SK-N-SH (cell line): Measurements from ENCODE around the gene SLC17A2. TPM values are rescaled to one million over a fixed set of nuclear protein-coding genes. Genes with fewer than 3 reads are reported as not detected.

Experiments
- CTCF ChIA-PET: fragments of 300-600, 350-600 bp; formaldehyde crosslinking; extraction: SDS; loops from one replicate; lab custom pipeline; 2021; lab: Yijun Ruan, JAX
- POLR2A ChIA-PET: fragments of 350-600 bp; sonication (Branson Sonifier 250); formaldehyde crosslinking; extraction: SDS; loops from one replicate; lab custom pipeline; 2020; ENCODE audit warnings: antibody characterized with exemption, inconsistent platforms; lab: Yijun Ruan, JAX
- DNase-seq: peaks from one replicate; pipeline ENCODE4 v3.0.0; 2012
- H2AFZ ChIP-seq: fragments of 200-600 bp; sonication (generic); 2 replicates; pipeline ENCODE4 v1.8.1; 2016; ENCODE audit warnings: antibody characterized with exemption, mild to moderate bottlenecking, low read depth
- H3F3A ChIP-seq: fragments of 200-600 bp; sonication (generic); replicated peaks from 2 replicates; pipeline ENCODE3; 2016; ENCODE audit warnings: antibody characterized with exemption, mild to moderate bottlenecking; ENCODE audit not compliant: insufficient read depth
- H3K27ac ChIP-seq, 2 experiments: fragments of 200-500 bp in 1 of 2; fragments of 200-600 bp in 1 of 2; sonication (Bioruptor generic) in 1 of 2; sonication (generic), shearing (Covaris generic) in 1 of 2; 2 replicates each; pipeline versions ENCODE4 v1.5.1 to v1.6.1; 2014 to 2016; ENCODE audit warnings: low read depth in 2 of 2, inconsistent platforms in 1 of 2, low read length in 1 of 2, mild to moderate bottlenecking in 1 of 2, mixed read lengths in 1 of 2
- H3K27me3 ChIP-seq: fragments of 200-600 bp; sonication (generic), shearing (Covaris generic); 2 replicates; pipeline ENCODE4 v1.6.1; 2016; ENCODE audit warnings: mixed run types; ENCODE audit not compliant: insufficient read depth
- H3K36me3 ChIP-seq, 2 experiments: fragments of 200-500 bp in 1 of 2; fragments of 200-600 bp in 1 of 2; sonication (Bioruptor generic) in 1 of 2; sonication (generic) in 1 of 2; replicated peaks in 1 of 2; 2 replicates each; pipeline versions ENCODE3 to v1.5.1; 2014 to 2016; ENCODE audit warnings: low read length in 1 of 2, mild to moderate bottlenecking in 1 of 2; ENCODE audit not compliant: insufficient read depth in 2 of 2, control insufficient read depth in 1 of 2
- H3K4me1 ChIP-seq, 2 experiments: fragments of 200-500 bp in 1 of 2; fragments of 200-600 bp in 1 of 2; sonication (Bioruptor generic) in 1 of 2; sonication (generic), shearing (Covaris generic) in 1 of 2; 2 replicates each; pipeline versions ENCODE4 v1.5.1 to v1.6.1; 2014 to 2016; ENCODE audit warnings: low read depth in 1 of 2, low read length in 1 of 2, mixed run types in 1 of 2; ENCODE audit not compliant: insufficient read depth in 2 of 2, control insufficient read depth in 1 of 2
- H3K4me2 ChIP-seq: fragments of 200-600 bp; sonication (generic), shearing (Covaris generic); 2 replicates; pipeline ENCODE4 v1.6.1; 2017; ENCODE audit warnings: mixed run types
- H3K4me3 ChIP-seq, 2 experiments: fragments of 200-500 bp in 1 of 2; fragments of 200-600 bp in 1 of 2; sonication (Bioruptor generic) in 1 of 2; sonication (generic), shearing (Covaris generic) in 1 of 2; 2 replicates each; pipeline versions ENCODE4 v1.5.1 to v1.8.1; 2014 to 2016; ENCODE audit warnings: low read depth in 2 of 2, inconsistent platforms in 1 of 2, low read length in 1 of 2, mild to moderate bottlenecking in 1 of 2, mixed read lengths in 1 of 2, moderate library complexity in 1 of 2
- H3K79me2 ChIP-seq: fragments of 200-600 bp; sonication (generic); 2 replicates; pipeline ENCODE4 v1.8.1; 2017; ENCODE audit warnings: mild to moderate bottlenecking; ENCODE audit not compliant: insufficient read depth
- H3K9ac ChIP-seq: fragments of 200-600 bp; sonication (generic); 2 replicates; pipeline ENCODE4 v1.6.1; 2017; ENCODE audit warnings: mixed run types
- H3K9me2 ChIP-seq: fragments of 200-600 bp; sonication (generic); 2 replicates; pipeline ENCODE4 v1.6.1; 2017; ENCODE audit warnings: mixed run types
- H3K9me3 ChIP-seq: fragments of 200-600 bp; sonication (generic); 2 replicates; pipeline ENCODE4 v1.6.1; 2017; ENCODE audit warnings: mixed run types, mild to moderate bottlenecking, moderate library complexity
- H4K20me1 ChIP-seq: fragments of 200-600 bp; sonication (generic); 2 replicates; pipeline ENCODE4 v1.6.1; 2017; ENCODE audit warnings: mild to moderate bottlenecking, mixed run types; ENCODE audit not compliant: insufficient read depth
- ELF1 ChIP-seq: IDR thresholded peaks from 2 replicates; pipeline ENCODE4 v1.4.0; 2012
- EP300 ChIP-seq, 2 experiments: IDR thresholded peaks; 2 replicates each; pipeline versions ENCODE4 v1.4.0 to v1.6.1; 2012; ENCODE audit warnings: borderline replicate concordance in 1 of 2, low read depth in 1 of 2, low read length in 1 of 2
- FOSL2 ChIP-seq: IDR thresholded peaks from 2 replicates; pipeline ENCODE4 v1.4.0; 2012; ENCODE audit warnings: low read depth, mild to moderate bottlenecking, moderate library complexity, borderline replicate concordance
- GABPA ChIP-seq: IDR thresholded peaks from 2 replicates; pipeline ENCODE4 v1.4.0; 2012; ENCODE audit warnings: low read depth, mild to moderate bottlenecking
- GATA2 ChIP-seq: sonication (generic); formaldehyde crosslinking; IDR thresholded peaks from 2 replicates; pipeline ENCODE4 v1.5.0; 2020; ENCODE audit warnings: mild to moderate bottlenecking, missing genetic modification reagents
- MEF2A ChIP-seq: IDR thresholded peaks from 2 replicates; pipeline ENCODE4 v1.4.0; 2012; ENCODE audit warnings: low read depth, borderline replicate concordance
- MXI1 ChIP-seq: IDR thresholded peaks from 2 replicates; pipeline ENCODE4 v1.6.1; 2012; ENCODE audit warnings: mild to moderate bottlenecking, low read depth, low read length, improper control_type of control experiment
- NRF1 ChIP-seq: IDR thresholded peaks from 2 replicates; pipeline ENCODE4 v1.6.1; 2012; ENCODE audit warnings: low read depth, mild to moderate bottlenecking, low read length
- POLR2AphosphoS5 ChIP-seq: IDR thresholded peaks from 2 replicates; pipeline ENCODE4 v1.6.1; 2012; ENCODE audit warnings: low read depth, low read length
- RAD21 ChIP-seq: IDR thresholded peaks from 2 replicates; pipeline ENCODE4 v1.6.1; 2012; ENCODE audit warnings: mild to moderate bottlenecking, low read length
- RCOR1 ChIP-seq: fragments of 150-350 bp; IDR thresholded peaks from 2 replicates; pipeline ENCODE4 v1.6.1; 2017; ENCODE audit warnings: antibody characterized with exemption, low read length
- REST ChIP-seq: IDR thresholded peaks from 2 replicates; pipeline ENCODE4 v1.6.1; 2012; ENCODE audit warnings: mild to moderate bottlenecking, low read depth, low read length, moderate library complexity
- RXRA ChIP-seq: IDR thresholded peaks from 2 replicates; pipeline ENCODE4 v1.4.0; 2012; ENCODE audit warnings: low read depth, mild to moderate bottlenecking, borderline replicate concordance
- SMC3 ChIP-seq: IDR thresholded peaks from 2 replicates; pipeline ENCODE4 v1.6.1; 2012; ENCODE audit warnings: low read depth, low read length, improper control_type of control experiment
- TCF12 ChIP-seq: IDR thresholded peaks from 2 replicates; pipeline ENCODE4 v1.4.0; 2012
- TEAD4 ChIP-seq: IDR thresholded peaks from 2 replicates; pipeline ENCODE4 v1.4.0; 2012; ENCODE audit warnings: mild to moderate bottlenecking, borderline replicate concordance; ENCODE audit not compliant: insufficient read depth
- WGBS: methylation state at CpG from one replicate; pipeline ENCODE4 v1.1.6; 2017; ENCODE audit warnings: low lambda C conversion rate; 5-methylcytosine and 5-hydroxymethylcytosine counted together
- polyA plus RNA-seq, 3 experiments: library from polyadenylated mRNA; depleted of rRNA; stranded (reverse); fragments of >200 nt; gene quantifications; 2 replicates each; pipeline ENCODE4 v1.2.3, GENCODE V29; 2012
- TF ChIP-seq, protein P1 (sequence below): fragments of 200-600 bp; sonication (generic); IDR thresholded peaks from 2 replicates; pipeline ENCODE4 v1.6.1; 2017; ENCODE audit warnings: antibody characterized with exemption, mild to moderate bottlenecking, moderate library complexity
- TF ChIP-seq, protein P2 (sequence below): IDR thresholded peaks from 2 replicates; pipeline ENCODE4; 2012

Gene SLC17A2
- polyA plus RNA-seq, 1 of the 3 experiments (the other 2 are of a cell fraction) = not detected

DNA sequence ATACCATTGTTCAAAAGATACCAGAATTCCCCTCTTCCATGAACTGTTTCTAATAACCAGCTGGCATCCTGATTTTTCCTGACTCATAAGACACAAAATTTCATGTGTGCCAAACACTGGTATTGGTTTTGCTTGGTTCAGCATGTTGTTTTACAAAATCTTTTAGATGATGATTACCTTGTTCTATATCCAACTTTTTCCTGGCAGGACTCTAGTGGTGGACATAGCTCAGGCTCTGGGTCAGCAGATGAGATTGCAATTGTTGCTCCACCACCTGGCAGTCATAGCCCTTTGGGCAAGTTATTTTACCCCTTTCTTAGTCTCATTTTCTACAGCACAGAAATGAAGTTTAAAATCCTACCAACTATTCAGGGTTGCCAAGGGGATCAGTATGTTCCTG is 38.3 kb upstream of the SLC17A2 start (continued):
- TF ChIP-seq, protein P1, sequence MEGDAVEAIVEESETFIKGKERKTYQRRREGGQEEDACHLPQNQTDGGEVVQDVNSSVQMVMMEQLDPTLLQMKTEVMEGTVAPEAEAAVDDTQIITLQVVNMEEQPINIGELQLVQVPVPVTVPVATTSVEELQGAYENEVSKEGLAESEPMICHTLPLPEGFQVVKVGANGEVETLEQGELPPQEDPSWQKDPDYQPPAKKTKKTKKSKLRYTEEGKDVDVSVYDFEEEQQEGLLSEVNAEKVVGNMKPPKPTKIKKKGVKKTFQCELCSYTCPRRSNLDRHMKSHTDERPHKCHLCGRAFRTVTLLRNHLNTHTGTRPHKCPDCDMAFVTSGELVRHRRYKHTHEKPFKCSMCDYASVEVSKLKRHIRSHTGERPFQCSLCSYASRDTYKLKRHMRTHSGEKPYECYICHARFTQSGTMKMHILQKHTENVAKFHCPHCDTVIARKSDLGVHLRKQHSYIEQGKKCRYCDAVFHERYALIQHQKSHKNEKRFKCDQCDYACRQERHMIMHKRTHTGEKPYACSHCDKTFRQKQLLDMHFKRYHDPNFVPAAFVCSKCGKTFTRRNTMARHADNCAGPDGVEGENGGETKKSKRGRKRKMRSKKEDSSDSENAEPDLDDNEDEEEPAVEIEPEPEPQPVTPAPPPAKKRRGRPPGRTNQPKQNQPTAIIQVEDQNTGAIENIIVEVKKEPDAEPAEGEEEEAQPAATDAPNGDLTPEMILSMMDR = no peak
- no peak for TF ChIP-seq POLR2AphosphoS5
- TF ChIP-seq GATA2 (CRISPR knock-in tag) = no peak
- TF ChIP-seq MXI1 = no peak
- no peak for TF ChIP-seq ELF1
- TF ChIP-seq MEF2A = no peak
- TF ChIP-seq, all 33 proteins: peak for 0

DNA sequence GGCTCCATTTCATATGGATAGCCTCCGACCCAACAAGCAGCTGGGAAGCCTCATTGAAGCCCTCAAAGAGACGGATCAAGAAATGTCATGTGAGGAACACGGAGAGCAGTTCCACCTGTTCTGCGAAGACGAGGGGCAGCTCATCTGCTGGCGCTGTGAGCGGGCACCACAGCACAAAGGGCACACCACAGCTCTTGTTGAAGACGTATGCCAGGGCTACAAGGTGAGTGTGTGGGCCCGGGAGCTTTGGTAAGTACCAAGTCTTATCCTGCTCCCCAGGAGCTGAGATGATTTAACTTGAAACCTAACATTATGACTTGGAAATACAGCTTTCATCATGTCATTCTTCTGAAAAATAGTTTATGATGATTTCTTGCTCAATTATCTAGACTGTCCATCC is 36.2 kb upstream of the SLC17A2 start:
- Histone ChIP-seq H3K79me2 (no peaks in the 10 kb centered on the region), H3K27ac (no peak overlapping the region), H3K9ac (no peak overlapping the region), H3K9me2 (no peaks in the 10 kb centered on the region), H4K20me1 (no peaks in the 10 kb centered on the region), H3F3A (no peaks in the 10 kb centered on the region), H2AFZ (no peak overlapping the region), H3K4me2 (no peak overlapping the region), H3K4me3 (no peak overlapping the region), H3K4me1 (peaks cover 0 to 15% of the 10 kb centered on the region in 2 experiments; a peak in 2 of 4 replicates), H3K9me3 (no peaks in the 10 kb centered on the region), H3K27me3 (no peaks in the 10 kb centered on the region)
- CTCF ChIA-PET = interaction anchor here (1.3 kb wide), 1 partner anchor 248 kb away, joined by 3 read pairs; no protein-coding TSS in a partner anchor
- WGBS = 87% methylated on average over 9 of the region's 9 CpGs
- no peak for DNase-seq
- TF ChIP-seq GABPA = no peak
- no peak for TF ChIP-seq MEF2A
- TF ChIP-seq, protein P1 = no peak
- no peak for TF ChIP-seq RAD21
- TF ChIP-seq NRF1 = no peak
- TF ChIP-seq EP300 (IDR thresholded peaks at IDR 0.05; ENCODE audit: borderline replicate concordance in 1 of 2, low read depth in 1 of 2, low read length in 1 of 2) = no peak
- TF ChIP-seq RXRA = no peak
- TF ChIP-seq GATA2 (CRISPR knock-in tag) = no peak
- no peak for TF ChIP-seq TCF12
- TF ChIP-seq, all 33 proteins: peak for 0
- POLR2A ChIA-PET = no interaction called here
- peaks cover 0 to 13% of the 10 kb centered on the region in 2 experiments for H3K36me3 ChIP-seq

DNA sequence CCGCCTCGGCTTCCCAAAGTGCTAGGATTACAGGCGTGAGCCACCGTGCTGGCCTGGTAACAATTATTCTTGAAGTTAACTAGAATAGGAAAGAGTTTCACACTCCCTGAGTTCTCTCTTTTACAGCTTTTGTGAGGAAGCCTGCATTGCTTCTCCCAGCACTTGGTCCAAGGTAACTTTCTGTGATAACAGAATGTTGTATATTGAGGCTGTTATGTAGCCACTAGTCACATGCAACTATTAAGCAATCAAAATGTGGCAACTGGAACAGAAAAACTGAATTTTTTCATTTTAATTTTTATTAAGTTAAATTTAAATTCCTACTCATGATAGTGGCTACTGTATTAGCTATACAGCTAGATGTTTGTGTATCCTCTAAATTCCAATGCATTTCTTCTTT is 34.6 kb upstream of the SLC17A2 start:
- Histone ChIP-seq H3K79me2 (no peaks in the 10 kb centered on the region), H4K20me1 (no peaks in the 10 kb centered on the region), H3K4me1 (peaks cover 0 to under 1% of the 10 kb centered on the region in 2 experiments; a peak in 1 of 4 replicates), H3K27me3 (no peaks in the 10 kb centered on the region), H3K36me3 (peaks cover 0 to 13% of the 10 kb centered on the region in 2 experiments), H3F3A (no peaks in the 10 kb centered on the region), H2AFZ (no peak overlapping the region), H3K4me3 (no peak overlapping the region), H3K27ac (no peak overlapping the region), H3K9me3 (no peaks in the 10 kb centered on the region), H3K4me2 (no peak overlapping the region), H3K9me2 (no peaks in the 10 kb centered on the region), H3K9ac (no peak overlapping the region)
- WGBS = 97% methylated on average over 4 of the region's 4 CpGs
- no peak for DNase-seq
- POLR2A ChIA-PET = no interaction called here
- CTCF ChIA-PET = no interaction called here
- TF ChIP-seq REST = no peak
- no peak for TF ChIP-seq TEAD4
- TF ChIP-seq ELF1 = no peak
- TF ChIP-seq EP300 (IDR thresholded peaks at IDR 0.05; ENCODE audit: borderline replicate concordance in 1 of 2, low read depth in 1 of 2, low read length in 1 of 2) = no peak
- no peak for TF ChIP-seq FOSL2
- TF ChIP-seq, protein P2, sequence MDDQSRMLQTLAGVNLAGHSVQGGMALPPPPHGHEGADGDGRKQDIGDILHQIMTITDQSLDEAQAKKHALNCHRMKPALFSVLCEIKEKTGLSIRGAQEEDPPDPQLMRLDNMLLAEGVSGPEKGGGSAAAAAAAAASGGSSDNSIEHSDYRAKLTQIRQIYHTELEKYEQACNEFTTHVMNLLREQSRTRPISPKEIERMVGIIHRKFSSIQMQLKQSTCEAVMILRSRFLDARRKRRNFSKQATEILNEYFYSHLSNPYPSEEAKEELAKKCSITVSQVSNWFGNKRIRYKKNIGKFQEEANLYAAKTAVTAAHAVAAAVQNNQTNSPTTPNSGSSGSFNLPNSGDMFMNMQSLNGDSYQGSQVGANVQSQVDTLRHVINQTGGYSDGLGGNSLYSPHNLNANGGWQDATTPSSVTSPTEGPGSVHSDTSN = no peak
- TF ChIP-seq SMC3 = no peak
- TF ChIP-seq RCOR1 = no peak
- TF ChIP-seq TCF12 = no peak
